ENCODE results near the gene FBXO15. TPM values are rescaled to one million over a fixed set of nuclear protein-coding genes. Genes with fewer than 3 reads are reported as not detected.

Gene FBXO15
- total and polyA plus RNA-seq, 2 donors (not counting 3 experiments of a cell fraction or from before 2014, with no cell fraction given) = not detected

DNA sequence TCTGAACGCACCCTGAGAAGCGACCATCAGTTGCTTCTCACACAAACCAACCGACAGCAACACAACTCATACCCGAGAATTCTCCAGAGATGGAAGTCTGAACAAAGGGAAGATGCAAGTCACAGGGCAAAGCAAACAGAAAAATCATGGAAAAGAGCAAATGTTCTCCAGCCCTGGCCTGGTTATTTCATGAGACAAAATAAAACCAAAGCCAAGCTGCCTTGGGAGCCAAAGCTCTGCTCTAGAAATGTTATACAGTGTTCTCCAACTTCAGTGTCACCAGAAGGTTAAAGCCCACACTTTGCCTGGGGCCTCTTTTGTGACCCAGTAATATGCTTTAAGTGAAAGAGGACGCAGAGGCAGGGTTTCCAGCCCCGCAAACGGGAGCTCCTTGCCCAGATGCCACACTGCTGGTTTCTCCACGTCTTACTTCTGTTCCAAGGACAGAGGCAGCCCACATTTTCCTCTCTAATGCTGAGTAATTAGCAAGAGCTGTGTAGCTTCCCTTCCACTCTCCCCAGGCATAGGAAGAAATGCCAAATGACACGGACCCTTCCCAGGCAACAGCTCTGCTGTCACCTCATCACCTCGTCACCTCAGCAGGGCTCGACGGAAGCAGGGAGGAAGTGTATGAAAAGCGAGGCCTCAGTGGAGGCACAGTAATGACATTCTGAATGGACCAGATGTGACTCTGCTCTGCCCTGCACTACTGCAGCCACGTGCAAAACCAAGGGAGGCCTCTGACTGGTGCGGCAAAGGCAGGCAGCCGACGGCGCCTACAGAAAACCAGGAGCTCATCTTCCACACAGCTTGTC, 64.7 kb downstream of the FBXO15 start:
- Histone ChIP-seq H3K4me2 (ENCODE audit: insufficient read depth, low read length) (no peak overlapping the region), H3K9me3 (replicated peaks; ENCODE audit: control insufficient read depth, insufficient read depth, low read length) (peaks cover 2% of the 10 kb centered on the region), H3K27me3 (ENCODE audit: control insufficient read depth in 2 of 2, insufficient read depth in 2 of 2, low read length in 2 of 2) (no peaks in the 10 kb centered on the region), H3K79me2 (ENCODE audit: control insufficient read depth, insufficient read depth, low read length) (no peaks in the 10 kb centered on the region), H2AFZ (ENCODE audit: low read depth, low read length) (no peak overlapping the region), H4K20me1 (replicated peaks; ENCODE audit: control insufficient read depth, extremely low read depth, insufficient read depth, low read length) (no peaks in the 10 kb centered on the region), H3K4me1 (ENCODE audit: control insufficient read depth, extremely low read depth, insufficient read depth, low read length) (no peaks in the 10 kb centered on the region), H3K36me3 (ENCODE audit: control insufficient read depth in 2 of 2, extremely low read depth in 1 of 2, insufficient read depth in 2 of 2, low read length in 2 of 2) (no peaks in the 10 kb centered on the region), H3K9me1 (replicated peaks; ENCODE audit: control insufficient read depth, extremely low read depth, insufficient read depth, low read length) (no peaks in the 10 kb centered on the region), H3K27ac (ENCODE audit: insufficient read depth, low read depth, low read length) (no peak overlapping the region), H3K9ac (replicated peaks; ENCODE audit: extremely low read depth, insufficient read depth, low read length) (no peak overlapping the region), H3K4me3 (replicated peaks in 1 of 3; ENCODE audit: insufficient read depth in 1 of 3, low read depth in 1 of 3, low read length in 3 of 3) (no peak overlapping the region)
- no peak for DNase-seq (ENCODE audit: low read depth, low spot score)
- intact Hi-C loops (cut with micrococcal nuclease) (loop anchor here (1.0 kb wide), 1 partner anchor 259 kb away; no protein-coding TSS in a partner anchor), dilution Hi-C loops (cut with MboI; ENCODE audit: extremely low pct_ligation_motif_present, low sequenced_read_pairs) (no loop called here)
- no peak for FAIRE-seq
- ChIA-PET POLR2A (interaction anchor here (0.6 kb wide), 1 partner anchor 186 kb away, joined by 4 read pairs; no protein-coding TSS in a partner anchor), CTCF (no interaction called here)
- no TSS peak for BruUV-seq (replicated peaks)
- TF ChIP-seq, protein P1, sequence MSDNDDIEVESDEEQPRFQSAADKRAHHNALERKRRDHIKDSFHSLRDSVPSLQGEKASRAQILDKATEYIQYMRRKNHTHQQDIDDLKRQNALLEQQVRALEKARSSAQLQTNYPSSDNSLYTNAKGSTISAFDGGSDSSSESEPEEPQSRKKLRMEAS (IDR thresholded peaks at IDR 0.05; ENCODE audit: insufficient read depth, insufficient read length) = no peak
- TF ChIP-seq POLR2A (IDR thresholded peaks at IDR 0.05; ENCODE audit: low read depth, low read length) (no peak), GATA2 (IDR thresholded peaks at IDR 0.05; ENCODE audit: insufficient read depth, insufficient read length, low read depth, low read length) (no peak), POLR2AphosphoS5 (IDR thresholded peaks at IDR 0.05; ENCODE audit: insufficient read depth, low read depth, low read length) (no peak), JUN (IDR thresholded peaks at IDR 0.05; ENCODE audit: borderline replicate concordance, insufficient read depth, insufficient read length, low read depth) (no peak), EZH2 (IDR thresholded peaks at IDR 0.05; ENCODE audit: borderline replicate concordance, low read depth, low read length, severe bottlenecking) (no peak), MYC (IDR thresholded peaks at IDR 0.05; ENCODE audit: low read depth, low read length) (no peak), FOS (IDR thresholded peaks at IDR 0.05; ENCODE audit: borderline replicate concordance, insufficient read depth, low read length) (no peak)
- TF ChIP-seq, protein P2, sequence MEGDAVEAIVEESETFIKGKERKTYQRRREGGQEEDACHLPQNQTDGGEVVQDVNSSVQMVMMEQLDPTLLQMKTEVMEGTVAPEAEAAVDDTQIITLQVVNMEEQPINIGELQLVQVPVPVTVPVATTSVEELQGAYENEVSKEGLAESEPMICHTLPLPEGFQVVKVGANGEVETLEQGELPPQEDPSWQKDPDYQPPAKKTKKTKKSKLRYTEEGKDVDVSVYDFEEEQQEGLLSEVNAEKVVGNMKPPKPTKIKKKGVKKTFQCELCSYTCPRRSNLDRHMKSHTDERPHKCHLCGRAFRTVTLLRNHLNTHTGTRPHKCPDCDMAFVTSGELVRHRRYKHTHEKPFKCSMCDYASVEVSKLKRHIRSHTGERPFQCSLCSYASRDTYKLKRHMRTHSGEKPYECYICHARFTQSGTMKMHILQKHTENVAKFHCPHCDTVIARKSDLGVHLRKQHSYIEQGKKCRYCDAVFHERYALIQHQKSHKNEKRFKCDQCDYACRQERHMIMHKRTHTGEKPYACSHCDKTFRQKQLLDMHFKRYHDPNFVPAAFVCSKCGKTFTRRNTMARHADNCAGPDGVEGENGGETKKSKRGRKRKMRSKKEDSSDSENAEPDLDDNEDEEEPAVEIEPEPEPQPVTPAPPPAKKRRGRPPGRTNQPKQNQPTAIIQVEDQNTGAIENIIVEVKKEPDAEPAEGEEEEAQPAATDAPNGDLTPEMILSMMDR (IDR thresholded peaks at IDR 0.05; ENCODE audit: extremely low read depth in 1 of 2, insufficient read depth in 1 of 2, low read depth in 1 of 2, low read length in 2 of 2) = no peak
